ENCODE data around the gene ACCSL. TPM values are rescaled to one million over a fixed set of nuclear protein-coding genes. Genes with fewer than 3 reads are reported as not detected.
A peak's percentile ranks its signal among the peaks of the same experiment; 100 is the strongest.

ACCSL gene
- total and polyA plus RNA-seq, 2 donors from 2014 or later: not detected

DNA sequence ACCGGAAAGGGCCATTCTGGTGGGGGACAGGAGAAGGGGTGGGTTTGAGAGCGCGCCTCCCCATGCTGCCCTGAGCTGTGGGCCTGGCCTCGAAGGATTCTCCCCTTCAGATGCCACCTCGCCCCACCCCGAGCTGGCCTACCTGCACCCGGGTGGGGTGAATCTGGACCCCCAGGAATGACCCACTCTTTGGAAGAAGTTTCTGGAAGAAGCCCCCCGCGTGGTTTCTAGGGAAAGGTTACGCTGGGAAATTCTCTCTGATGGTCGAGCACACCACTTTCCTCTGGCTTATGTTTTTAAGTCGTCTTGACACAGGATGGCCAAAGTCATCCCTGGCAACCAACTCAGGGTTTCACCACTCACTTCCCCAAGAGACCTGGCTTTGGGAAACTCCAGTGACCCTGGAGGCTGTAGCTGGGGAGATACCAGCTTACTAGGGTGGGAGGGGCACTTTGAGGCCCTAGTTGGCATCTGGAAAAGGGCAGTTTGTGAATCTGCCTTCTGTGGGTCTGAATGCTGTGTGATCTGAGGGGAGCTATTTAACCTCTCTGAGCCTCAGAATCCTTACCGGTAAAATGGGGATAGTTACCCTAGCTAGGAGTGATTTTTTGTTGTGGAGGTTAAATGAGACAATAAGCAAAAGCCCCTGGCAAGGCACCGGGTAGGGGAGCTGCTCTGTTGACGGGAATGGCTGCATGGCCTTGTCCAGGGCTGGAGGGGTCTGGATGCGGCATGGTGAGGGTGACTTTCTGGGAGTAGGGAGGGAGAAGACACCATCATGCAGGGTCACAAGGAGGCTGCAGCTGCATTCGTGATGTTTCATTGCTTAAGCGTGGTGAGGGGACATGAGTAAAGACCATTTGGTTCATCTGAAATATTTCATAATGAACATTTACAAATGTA is 45.3 kb upstream of the ACCSL start:
- DNase-seq: peak in 1 of 5 donors; percentile 36
- Histone ChIP-seq H3K27me3 (ENCODE audit: control insufficient read depth, insufficient read depth, low read length) (no peaks in the 10 kb centered on the region), H3K27ac (ENCODE audit: low read depth in 2 of 2, low read length in 2 of 2) (peak overlapping the region in 1 of 2 donors; percentile 65), H3K9ac (ENCODE audit: low read length in 3 of 3) (no peak overlapping the region), H3K4me3 (ENCODE audit: low read length in 3 of 3) (no peak overlapping the region), H3K36me3 (ENCODE audit: control insufficient read depth in 2 of 3, insufficient read depth in 3 of 3, low read length in 3 of 3) (no peaks in the 10 kb centered on the region), H3K4me1 (ENCODE audit: control insufficient read depth in 2 of 3, insufficient read depth in 2 of 3, low read depth in 1 of 3, low read length in 3 of 3) (peaks cover 0 to 8% (median 0%) of the 10 kb centered on the region in 3 donors), H3K9me3 (ENCODE audit: control insufficient read depth in 2 of 3, insufficient read depth in 1 of 3, low read length in 3 of 3) (no peaks in the 10 kb centered on the region)
- FAIRE-seq: no peak
- TF ChIP-seq, protein P1, sequence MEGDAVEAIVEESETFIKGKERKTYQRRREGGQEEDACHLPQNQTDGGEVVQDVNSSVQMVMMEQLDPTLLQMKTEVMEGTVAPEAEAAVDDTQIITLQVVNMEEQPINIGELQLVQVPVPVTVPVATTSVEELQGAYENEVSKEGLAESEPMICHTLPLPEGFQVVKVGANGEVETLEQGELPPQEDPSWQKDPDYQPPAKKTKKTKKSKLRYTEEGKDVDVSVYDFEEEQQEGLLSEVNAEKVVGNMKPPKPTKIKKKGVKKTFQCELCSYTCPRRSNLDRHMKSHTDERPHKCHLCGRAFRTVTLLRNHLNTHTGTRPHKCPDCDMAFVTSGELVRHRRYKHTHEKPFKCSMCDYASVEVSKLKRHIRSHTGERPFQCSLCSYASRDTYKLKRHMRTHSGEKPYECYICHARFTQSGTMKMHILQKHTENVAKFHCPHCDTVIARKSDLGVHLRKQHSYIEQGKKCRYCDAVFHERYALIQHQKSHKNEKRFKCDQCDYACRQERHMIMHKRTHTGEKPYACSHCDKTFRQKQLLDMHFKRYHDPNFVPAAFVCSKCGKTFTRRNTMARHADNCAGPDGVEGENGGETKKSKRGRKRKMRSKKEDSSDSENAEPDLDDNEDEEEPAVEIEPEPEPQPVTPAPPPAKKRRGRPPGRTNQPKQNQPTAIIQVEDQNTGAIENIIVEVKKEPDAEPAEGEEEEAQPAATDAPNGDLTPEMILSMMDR (IDR thresholded peaks at IDR 0.05; ENCODE audit: borderline replicate concordance, extremely low read depth, insufficient read depth): no peak
- intact Hi-C loops (cut with DNase I): no loop called here

DNA sequence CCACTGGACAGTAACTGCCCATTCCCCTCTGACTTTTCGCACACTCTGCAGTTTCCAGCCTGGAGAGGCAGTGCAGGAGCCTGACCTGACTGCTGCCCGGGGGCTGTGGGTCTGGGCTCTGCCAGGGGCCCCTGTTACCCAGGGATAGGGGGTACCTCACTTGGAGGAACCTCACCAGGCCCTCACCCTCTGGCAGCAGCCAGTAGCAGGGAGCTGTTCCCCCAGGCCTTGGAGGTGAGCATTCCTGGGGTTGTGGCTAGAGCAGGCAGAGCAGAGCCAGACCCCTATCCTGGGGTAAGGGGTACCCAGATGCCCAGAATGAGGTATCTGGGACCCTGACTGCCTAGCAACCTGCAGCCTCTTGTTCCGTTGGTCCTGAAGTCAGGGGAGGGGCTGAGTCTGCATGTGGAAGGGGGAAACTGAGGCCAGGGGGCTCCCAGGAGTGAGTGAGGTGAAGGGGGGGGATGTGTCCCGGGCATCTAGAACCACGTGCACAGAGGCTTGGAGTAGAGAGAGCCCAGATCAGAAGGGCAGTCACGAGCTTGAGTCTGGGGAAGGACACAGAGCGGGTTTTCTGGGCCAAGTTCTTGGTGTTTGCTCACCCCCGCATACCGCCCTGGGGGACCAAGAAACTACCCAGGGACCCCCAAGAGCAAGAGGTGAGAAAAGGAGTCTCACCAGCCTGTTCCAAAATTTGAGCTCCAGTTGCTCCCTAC is 43.9 kb upstream of the ACCSL start:
- FAIRE-seq (no peak), DNase-seq (peak in 1 of 5 donors; percentile 34)
- Histone ChIP-seq H3K27ac (ENCODE audit: low read depth in 2 of 2, low read length in 2 of 2) (no peak overlapping the region), H3K9me3 (ENCODE audit: control insufficient read depth in 2 of 3, insufficient read depth in 1 of 3, low read length in 3 of 3) (no peaks in the 10 kb centered on the region), H3K4me1 (ENCODE audit: control insufficient read depth in 2 of 3, insufficient read depth in 2 of 3, low read depth in 1 of 3, low read length in 3 of 3) (peaks cover 0 to 8% (median 0%) of the 10 kb centered on the region in 3 donors), H3K9ac (ENCODE audit: low read length in 3 of 3) (no peak overlapping the region), H3K4me3 (ENCODE audit: low read length in 3 of 3) (no peak overlapping the region), H3K36me3 (ENCODE audit: control insufficient read depth in 2 of 3, insufficient read depth in 3 of 3, low read length in 3 of 3) (no peaks in the 10 kb centered on the region), H3K27me3 (ENCODE audit: control insufficient read depth, insufficient read depth, low read length) (no peaks in the 10 kb centered on the region)
- intact Hi-C loops (cut with DNase I): no loop called here
- TF ChIP-seq, protein P1 (IDR thresholded peaks at IDR 0.05; ENCODE audit: borderline replicate concordance, extremely low read depth, insufficient read depth): no peak

DNA sequence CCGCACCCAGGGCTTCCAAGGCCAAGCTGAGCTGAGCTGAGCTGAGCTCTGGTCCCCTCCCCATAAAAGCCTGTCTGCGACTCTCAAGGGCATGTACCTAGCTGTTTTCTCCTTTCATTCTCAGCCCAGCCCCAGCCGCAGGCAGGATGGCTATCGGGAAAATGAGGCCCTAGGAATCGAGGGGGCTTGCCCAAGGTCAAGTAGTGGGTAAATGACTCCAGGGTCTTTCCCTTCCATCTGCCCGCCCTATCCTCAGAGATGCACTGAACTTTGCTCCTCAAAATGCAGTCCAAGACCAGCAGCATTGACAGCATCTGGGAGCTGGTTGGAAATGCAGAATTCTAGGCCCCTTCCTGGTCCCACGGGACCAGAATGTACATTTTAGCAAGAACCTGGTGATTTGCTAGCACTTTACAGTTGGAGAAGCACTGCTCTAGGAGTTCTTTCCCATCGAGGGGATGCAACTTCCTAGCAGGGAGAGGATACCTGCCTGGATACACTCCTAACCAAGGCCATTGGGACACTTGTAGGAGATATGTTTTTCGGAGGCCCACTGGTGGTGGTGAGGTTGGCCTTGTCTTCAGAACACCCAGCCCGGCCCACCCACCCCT is 43.2 kb upstream of the ACCSL start:
- Histone ChIP-seq H3K9me3 (ENCODE audit: control insufficient read depth in 2 of 3, insufficient read depth in 1 of 3, low read length in 3 of 3) (no peaks in the 10 kb centered on the region), H3K27ac (ENCODE audit: low read depth in 2 of 2, low read length in 2 of 2) (peak overlapping the region in 1 of 2 donors; percentile 52), H3K9ac (ENCODE audit: low read length in 3 of 3) (no peak overlapping the region), H3K4me1 (ENCODE audit: control insufficient read depth in 2 of 3, insufficient read depth in 2 of 3, low read depth in 1 of 3, low read length in 3 of 3) (peaks cover 0 to 8% (median 0%) of the 10 kb centered on the region in 3 donors), H3K27me3 (ENCODE audit: control insufficient read depth, insufficient read depth, low read length) (no peaks in the 10 kb centered on the region), H3K4me3 (ENCODE audit: low read length in 3 of 3) (no peak overlapping the region), H3K36me3 (ENCODE audit: control insufficient read depth in 2 of 3, insufficient read depth in 3 of 3, low read length in 3 of 3) (no peaks in the 10 kb centered on the region)
- FAIRE-seq: no peak
- intact Hi-C loops (cut with DNase I): no loop called here
- TF ChIP-seq, protein P1 (IDR thresholded peaks at IDR 0.05; ENCODE audit: borderline replicate concordance, extremely low read depth, insufficient read depth): no peak
- DNase-seq: peak in 1 of 5 donors; percentile 36
